SK-N-SH (cell line): ENCODE measurements around the gene TGM3. TPM values are rescaled to one million over a fixed set of nuclear protein-coding genes. Genes with fewer than 3 reads are reported as not detected.

Experiments used
- CTCF ChIA-PET: fragments of 300-600, 350-600 bp; formaldehyde crosslinking; extraction: SDS; loops from one replicate; lab custom pipeline; 2021; lab: Yijun Ruan, JAX
- POLR2A ChIA-PET: fragments of 350-600 bp; sonication (Branson Sonifier 250); formaldehyde crosslinking; extraction: SDS; loops from one replicate; lab custom pipeline; 2020; ENCODE audit warnings: antibody characterized with exemption, inconsistent platforms; lab: Yijun Ruan, JAX
- DNase-seq: peaks from one replicate; pipeline ENCODE4 v3.0.0; 2012
- H2AFZ ChIP-seq: fragments of 200-600 bp; sonication (generic); 2 replicates; pipeline ENCODE4 v1.8.1; 2016; ENCODE audit warnings: antibody characterized with exemption, mild to moderate bottlenecking, low read depth
- H3F3A ChIP-seq: fragments of 200-600 bp; sonication (generic); replicated peaks from 2 replicates; pipeline ENCODE3; 2016; ENCODE audit warnings: antibody characterized with exemption, mild to moderate bottlenecking; ENCODE audit not compliant: insufficient read depth
- H3K27ac ChIP-seq, 2 experiments: fragments of 200-500 bp in 1 of 2; fragments of 200-600 bp in 1 of 2; sonication (Bioruptor generic) in 1 of 2; sonication (generic), shearing (Covaris generic) in 1 of 2; 2 replicates each; pipeline versions ENCODE4 v1.5.1 to v1.6.1; 2014 to 2016; ENCODE audit warnings: low read depth in 2 of 2, inconsistent platforms in 1 of 2, low read length in 1 of 2, mild to moderate bottlenecking in 1 of 2, mixed read lengths in 1 of 2
- H3K27me3 ChIP-seq: fragments of 200-600 bp; sonication (generic), shearing (Covaris generic); 2 replicates; pipeline ENCODE4 v1.6.1; 2016; ENCODE audit warnings: mixed run types; ENCODE audit not compliant: insufficient read depth
- H3K36me3 ChIP-seq, 2 experiments: fragments of 200-500 bp in 1 of 2; fragments of 200-600 bp in 1 of 2; sonication (Bioruptor generic) in 1 of 2; sonication (generic) in 1 of 2; replicated peaks in 1 of 2; 2 replicates each; pipeline versions ENCODE3 to v1.5.1; 2014 to 2016; ENCODE audit warnings: low read length in 1 of 2, mild to moderate bottlenecking in 1 of 2; ENCODE audit not compliant: insufficient read depth in 2 of 2, control insufficient read depth in 1 of 2
- H3K4me1 ChIP-seq, 2 experiments: fragments of 200-500 bp in 1 of 2; fragments of 200-600 bp in 1 of 2; sonication (Bioruptor generic) in 1 of 2; sonication (generic), shearing (Covaris generic) in 1 of 2; 2 replicates each; pipeline versions ENCODE4 v1.5.1 to v1.6.1; 2014 to 2016; ENCODE audit warnings: low read depth in 1 of 2, low read length in 1 of 2, mixed run types in 1 of 2; ENCODE audit not compliant: insufficient read depth in 2 of 2, control insufficient read depth in 1 of 2
- H3K4me2 ChIP-seq: fragments of 200-600 bp; sonication (generic), shearing (Covaris generic); 2 replicates; pipeline ENCODE4 v1.6.1; 2017; ENCODE audit warnings: mixed run types
- H3K4me3 ChIP-seq, 2 experiments: fragments of 200-500 bp in 1 of 2; fragments of 200-600 bp in 1 of 2; sonication (Bioruptor generic) in 1 of 2; sonication (generic), shearing (Covaris generic) in 1 of 2; 2 replicates each; pipeline versions ENCODE4 v1.5.1 to v1.8.1; 2014 to 2016; ENCODE audit warnings: low read depth in 2 of 2, inconsistent platforms in 1 of 2, low read length in 1 of 2, mild to moderate bottlenecking in 1 of 2, mixed read lengths in 1 of 2, moderate library complexity in 1 of 2
- H3K79me2 ChIP-seq: fragments of 200-600 bp; sonication (generic); 2 replicates; pipeline ENCODE4 v1.8.1; 2017; ENCODE audit warnings: mild to moderate bottlenecking; ENCODE audit not compliant: insufficient read depth
- H3K9ac ChIP-seq: fragments of 200-600 bp; sonication (generic); 2 replicates; pipeline ENCODE4 v1.6.1; 2017; ENCODE audit warnings: mixed run types
- H3K9me2 ChIP-seq: fragments of 200-600 bp; sonication (generic); 2 replicates; pipeline ENCODE4 v1.6.1; 2017; ENCODE audit warnings: mixed run types
- H3K9me3 ChIP-seq: fragments of 200-600 bp; sonication (generic); 2 replicates; pipeline ENCODE4 v1.6.1; 2017; ENCODE audit warnings: mixed run types, mild to moderate bottlenecking, moderate library complexity
- H4K20me1 ChIP-seq: fragments of 200-600 bp; sonication (generic); 2 replicates; pipeline ENCODE4 v1.6.1; 2017; ENCODE audit warnings: mild to moderate bottlenecking, mixed run types; ENCODE audit not compliant: insufficient read depth
- ELF1 ChIP-seq: IDR thresholded peaks from 2 replicates; pipeline ENCODE4 v1.4.0; 2012
- FOSL2 ChIP-seq: IDR thresholded peaks from 2 replicates; pipeline ENCODE4 v1.4.0; 2012; ENCODE audit warnings: low read depth, mild to moderate bottlenecking, moderate library complexity, borderline replicate concordance
- FOXJ3 ChIP-seq: sonication (generic); formaldehyde crosslinking; IDR thresholded peaks from 2 replicates; pipeline ENCODE4 v1.5.1; 2020; ENCODE audit warnings: mild to moderate bottlenecking, missing genetic modification reagents
- FOXM1 ChIP-seq: IDR thresholded peaks from 2 replicates; pipeline ENCODE4 v1.4.0; 2012; ENCODE audit warnings: low read depth, mild to moderate bottlenecking
- GABPA ChIP-seq: IDR thresholded peaks from 2 replicates; pipeline ENCODE4 v1.4.0; 2012; ENCODE audit warnings: low read depth, mild to moderate bottlenecking
- GATA2 ChIP-seq: sonication (generic); formaldehyde crosslinking; IDR thresholded peaks from 2 replicates; pipeline ENCODE4 v1.5.0; 2020; ENCODE audit warnings: mild to moderate bottlenecking, missing genetic modification reagents
- IRF3 ChIP-seq: fragments of 150-350 bp; IDR thresholded peaks from 2 replicates; pipeline ENCODE4 v1.6.1; 2016; ENCODE audit warnings: mild to moderate bottlenecking, low read depth, low read length
- MEF2A ChIP-seq: IDR thresholded peaks from 2 replicates; pipeline ENCODE4 v1.4.0; 2012; ENCODE audit warnings: low read depth, borderline replicate concordance
- MXI1 ChIP-seq: IDR thresholded peaks from 2 replicates; pipeline ENCODE4 v1.6.1; 2012; ENCODE audit warnings: mild to moderate bottlenecking, low read depth, low read length, improper control_type of control experiment
- NRF1 ChIP-seq: IDR thresholded peaks from 2 replicates; pipeline ENCODE4 v1.6.1; 2012; ENCODE audit warnings: low read depth, mild to moderate bottlenecking, low read length
- RAD21 ChIP-seq: IDR thresholded peaks from 2 replicates; pipeline ENCODE4 v1.6.1; 2012; ENCODE audit warnings: mild to moderate bottlenecking, low read length
- RFX5 ChIP-seq: IDR thresholded peaks from 2 replicates; pipeline ENCODE4 v1.6.1; 2012; ENCODE audit warnings: mild to moderate bottlenecking, improper control_type of control experiment, low read length
- SIN3A ChIP-seq: IDR thresholded peaks from 2 replicates; pipeline ENCODE4 v1.6.1; 2012; ENCODE audit warnings: low read depth, mild to moderate bottlenecking, low read length, moderate library complexity, borderline replicate concordance
- SMC3 ChIP-seq: IDR thresholded peaks from 2 replicates; pipeline ENCODE4 v1.6.1; 2012; ENCODE audit warnings: low read depth, low read length, improper control_type of control experiment
- TAF1 ChIP-seq: IDR thresholded peaks from 2 replicates; pipeline ENCODE4 v1.6.1; 2012; ENCODE audit warnings: low read depth, mild to moderate bottlenecking, low read length, moderate library complexity, borderline replicate concordance
- USF2 ChIP-seq: fragments of 150-350 bp; IDR thresholded peaks from 2 replicates; pipeline ENCODE4 v1.6.1; 2017; ENCODE audit warnings: antibody characterized with exemption, low read length, low read depth, borderline replicate concordance
- WGBS: methylation state at CpG from one replicate; pipeline ENCODE4 v1.1.6; 2017; ENCODE audit warnings: low lambda C conversion rate; 5-methylcytosine and 5-hydroxymethylcytosine counted together
- polyA plus RNA-seq, 3 experiments: library from polyadenylated mRNA; depleted of rRNA; stranded (reverse); fragments of >200 nt; gene quantifications; 2 replicates each; pipeline ENCODE4 v1.2.3, GENCODE V29; 2012

TGM3 gene
- polyA plus RNA-seq, 1 of the 3 experiments (the other 2 are of a cell fraction), result not detected

GRCh38 chr20:2298701-2299100 lies 2.9 kb downstream of the TGM3 start:
- no peak overlapping the region for H3K9ac ChIP-seq
- no peaks in the 10 kb centered on the region for H3K9me3 ChIP-seq
- H4K20me1 ChIP-seq, result no peaks in the 10 kb centered on the region
- ChIA-PET POLR2A (no interaction called here), CTCF (no interaction called here)
- no peaks in the 10 kb centered on the region for H3K4me1 ChIP-seq
- H3K27ac ChIP-seq, result no peak overlapping the region
- TF ChIP-seq NRF1 (no peak), RFX5 (no peak), FOSL2 (no peak), MEF2A (no peak), FOXJ3 (CRISPR knock-in tag) (no peak), MXI1 (no peak), RAD21 (no peak), SMC3 (no peak), GATA2 (CRISPR knock-in tag) (no peak)
- no peak overlapping the region for H2AFZ ChIP-seq
- no peaks in the 10 kb centered on the region for H3K36me3 ChIP-seq
- no peaks in the 10 kb centered on the region for H3K79me2 ChIP-seq
- H3K4me2 ChIP-seq, result no peak overlapping the region
- DNase-seq, result no peak
- 59% methylated on average over 4 of the region's 5 CpGs for WGBS
- H3F3A ChIP-seq, result no peaks in the 10 kb centered on the region
- no peak overlapping the region for H3K4me3 ChIP-seq
- peaks cover 13% of the 10 kb centered on the region for H3K27me3 ChIP-seq
- no peaks in the 10 kb centered on the region for H3K9me2 ChIP-seq

GRCh38 chr20:2299301-2299700 lies 3.5 kb downstream of the TGM3 start:
- Histone ChIP-seq H2AFZ (no peak overlapping the region), H4K20me1 (no peaks in the 10 kb centered on the region), H3K27ac (no peak overlapping the region), H3K9me3 (no peaks in the 10 kb centered on the region), H3K79me2 (no peaks in the 10 kb centered on the region), H3K9me2 (no peaks in the 10 kb centered on the region), H3F3A (no peaks in the 10 kb centered on the region), H3K4me3 (no peak overlapping the region), H3K9ac (no peak overlapping the region), H3K4me2 (no peak overlapping the region), H3K27me3 (peaks cover 13% of the 10 kb centered on the region), H3K4me1 (no peaks in the 10 kb centered on the region), H3K36me3 (no peaks in the 10 kb centered on the region)
- ChIA-PET CTCF (no interaction called here), POLR2A (no interaction called here)
- DNase-seq, result no peak
- WGBS, result 46% methylated on average over 9 of the region's 9 CpGs
- TF ChIP-seq FOXM1, result no peak
- TF ChIP-seq USF2, result no peak
- no peak for TF ChIP-seq IRF3
- no peak for TF ChIP-seq GABPA
- no peak for TF ChIP-seq RFX5
- no peak for TF ChIP-seq ELF1
- no peak for TF ChIP-seq FOXJ3 (CRISPR knock-in tag)
- TF ChIP-seq SIN3A, result no peak
- TF ChIP-seq TAF1, result no peak
- no peak for TF ChIP-seq GATA2 (CRISPR knock-in tag)
